H9 (cell line): ENCODE data around the gene NPTXR. TPM values are rescaled to one million over a fixed set of nuclear protein-coding genes. Genes with fewer than 3 reads are reported as not detected.

Experiments used
- DNase-seq: peaks from one replicate; pipeline ENCODE4 v3.0.0-alpha.2; 2017
- H2AFZ ChIP-seq: one replicate; pipeline ENCODE4 v1.6.1; 2013; ENCODE audit warnings: mild to moderate bottlenecking, low read length, control low read depth, moderate library complexity
- H2AK5ac ChIP-seq: 2 replicates; pipeline ENCODE4 v1.6.1; 2013; ENCODE audit warnings: low read length, control low read depth, mixed read lengths; ENCODE audit not compliant: insufficient read length
- H2BK120ac ChIP-seq: one replicate; pipeline ENCODE4 v1.6.1; 2013; ENCODE audit warnings: low read depth, mild to moderate bottlenecking, low read length, control low read depth, inconsistent platforms; ENCODE audit not compliant: poor library complexity, severe bottlenecking
- H2BK12ac ChIP-seq: 2 replicates; pipeline ENCODE4 v1.6.1; 2013; ENCODE audit warnings: low read length, control low read depth, mixed read lengths, low read depth; ENCODE audit not compliant: insufficient read length
- H2BK15ac ChIP-seq: 2 replicates; pipeline ENCODE4 v1.6.1; 2013; ENCODE audit warnings: low read depth, low read length, control low read depth
- H2BK20ac ChIP-seq: one replicate; pipeline ENCODE4 v1.6.1; 2013; ENCODE audit warnings: low read depth, mild to moderate bottlenecking, low read length, control low read depth, inconsistent platforms; ENCODE audit not compliant: poor library complexity, severe bottlenecking
- H2BK5ac ChIP-seq: 2 replicates; pipeline ENCODE4 v1.6.1; 2013; ENCODE audit warnings: low read length, control low read depth, mixed read lengths; ENCODE audit not compliant: insufficient read length
- H3K14ac ChIP-seq: 2 replicates; pipeline ENCODE4 v1.6.1; 2013; ENCODE audit warnings: low read length, control low read depth; ENCODE audit not compliant: insufficient read depth
- H3K18ac ChIP-seq: 2 replicates; pipeline ENCODE4 v1.6.1; 2013; ENCODE audit warnings: low read depth, mild to moderate bottlenecking, mixed read lengths, low read length, control low read depth; ENCODE audit not compliant: insufficient read length
- H3K23ac ChIP-seq: 2 replicates; pipeline ENCODE4 v1.6.1; 2013; ENCODE audit warnings: low read length, control low read depth, mixed read lengths, low read depth; ENCODE audit not compliant: insufficient read length
- H3K23me2 ChIP-seq: 2 replicates; pipeline ENCODE4 v1.6.1; 2013; ENCODE audit warnings: low read depth, mild to moderate bottlenecking, mixed read lengths, low read length, control low read depth; ENCODE audit not compliant: insufficient read length, poor library complexity, severe bottlenecking
- H3K27ac ChIP-seq: 2 replicates; pipeline ENCODE4 v1.5.1; 2013; ENCODE audit warnings: low read length, control low read depth, mixed read lengths, low read depth; ENCODE audit not compliant: insufficient read length
- H3K27me3 ChIP-seq: 2 replicates; pipeline ENCODE4 v1.6.1; 2013; ENCODE audit warnings: low read length, control low read depth, inconsistent platforms; ENCODE audit not compliant: insufficient read depth
- H3K4ac ChIP-seq: 2 replicates; pipeline ENCODE4 v1.6.1; 2013; ENCODE audit warnings: low read depth, mild to moderate bottlenecking, control low read depth, inconsistent platforms, low read length, moderate library complexity
- H3K4me1 ChIP-seq: 2 replicates; pipeline ENCODE4 v1.6.1; 2013; ENCODE audit warnings: low read length, control low read depth, inconsistent platforms; ENCODE audit not compliant: insufficient read depth
- H3K4me2 ChIP-seq: 2 replicates; pipeline ENCODE4 v1.6.1; 2013; ENCODE audit warnings: low read length, control low read depth, mixed read lengths; ENCODE audit not compliant: insufficient read length, insufficient read depth
- H3K56ac ChIP-seq: 2 replicates; pipeline ENCODE4 v1.6.1; 2013; ENCODE audit warnings: low read depth, mild to moderate bottlenecking, mixed read lengths, low read length, control low read depth; ENCODE audit not compliant: insufficient read length
- H3K79me1 ChIP-seq: 2 replicates; pipeline ENCODE4 v1.6.1; 2013; ENCODE audit warnings: low read depth, mild to moderate bottlenecking, moderate library complexity, low read length, control low read depth, inconsistent platforms; ENCODE audit not compliant: insufficient read depth, poor library complexity, severe bottlenecking
- H3K79me2 ChIP-seq: 2 replicates; pipeline ENCODE4 v1.6.1; 2013; ENCODE audit warnings: low read length, control low read depth, inconsistent platforms; ENCODE audit not compliant: insufficient read depth
- H3K9ac ChIP-seq: 2 replicates; pipeline ENCODE4 v1.6.1; 2013; ENCODE audit warnings: low read length, control low read depth, mixed read lengths; ENCODE audit not compliant: insufficient read length; ENCODE audit errors: extremely low read depth
- H3K9me3 ChIP-seq: one replicate; pipeline ENCODE4 v1.6.1; 2013; ENCODE audit warnings: low read depth, low read length, inconsistent platforms; ENCODE audit not compliant: control insufficient read depth
- H3T11ph ChIP-seq: one replicate; pipeline ENCODE4 v1.6.1; 2013; ENCODE audit warnings: mild to moderate bottlenecking, low read length, control low read depth, inconsistent platforms
- H4K20me1 ChIP-seq: one replicate; pipeline ENCODE4 v1.6.1; 2013; ENCODE audit not compliant: control insufficient read depth, insufficient read length, insufficient read depth
- H4K5ac ChIP-seq: 2 replicates; pipeline ENCODE4 v1.6.1; 2013; ENCODE audit warnings: low read depth, mild to moderate bottlenecking, mixed read lengths, low read length, control low read depth; ENCODE audit not compliant: insufficient read length
- H4K8ac ChIP-seq: replicated peaks from 2 replicates; pipeline ENCODE4 v1.6.1; 2013; ENCODE audit warnings: low read length, control low read depth, mixed read lengths, low read depth; ENCODE audit not compliant: insufficient read length
- H4K91ac ChIP-seq: 2 replicates; pipeline ENCODE4 v1.6.1; 2013; ENCODE audit warnings: low read depth, mild to moderate bottlenecking, moderate library complexity, mixed read lengths, low read length, control low read depth; ENCODE audit not compliant: insufficient read length
- H3K27ac Mint-ChIP-seq, 3 experiments: 2 replicates in 2 of 3; 3 replicates in 1 of 3; pipeline ENCODE4 v1.8.0; 2020 to 2021; ENCODE audit warnings: mixed read lengths in 3 of 3, mild to moderate bottlenecking in 1 of 3, moderate library complexity in 1 of 3
- H3K27me3 Mint-ChIP-seq: 2 replicates; pipeline ENCODE4 v1.8.0; 2021; ENCODE audit warnings: low read depth, mild to moderate bottlenecking, moderate library complexity, mixed read lengths
- H3K36me3 Mint-ChIP-seq, 3 experiments: 2 replicates in 2 of 3; 3 replicates in 1 of 3; pipeline ENCODE4 v1.8.0; 2020 to 2021; ENCODE audit warnings: low read depth in 3 of 3, mixed read lengths in 3 of 3; ENCODE audit not compliant: insufficient read depth in 1 of 3
- H3K4me1 Mint-ChIP-seq, 2 experiments: 2 replicates each; pipeline ENCODE4 v1.8.0; 2020; ENCODE audit warnings: mixed read lengths in 2 of 2
- H3K4me3 Mint-ChIP-seq, 2 experiments: 2 replicates in 1 of 2; 3 replicates in 1 of 2; pipeline ENCODE4 v1.8.0; 2020 to 2021; ENCODE audit warnings: mild to moderate bottlenecking in 2 of 2, mixed read lengths in 2 of 2, moderate library complexity in 1 of 2
- H3K9me3 Mint-ChIP-seq, 2 experiments: 2 replicates in 1 of 2; 3 replicates in 1 of 2; pipeline ENCODE4 v1.8.0; 2020; ENCODE audit warnings: mild to moderate bottlenecking in 2 of 2, mixed read lengths in 2 of 2, moderate library complexity in 1 of 2
- CTCF ChIP-seq: fragments of 200-600 bp; sonication (generic); conservative IDR thresholded peaks from 3 replicates; pipeline ENCODE4 v1.8.0; 2021; ENCODE audit warnings: antibody characterized with exemption, mild to moderate bottlenecking
- total RNA-seq: library from RNA; stranded (reverse); gene quantifications from 2 replicates; pipeline ENCODE4 v1.2.1, GENCODE V29; 2021

Gene NPTXR
- total RNA-seq, 1 experiment from 2014 or later = 8.1 TPM

- H2BK120ac ChIP-seq = no peak overlapping the region
- H2BK20ac ChIP-seq = no peak overlapping the region
- no peak overlapping the region for H4K91ac ChIP-seq
- H3T11ph ChIP-seq = no peak overlapping the region
- H3K9ac ChIP-seq = no peak overlapping the region
- no peaks in the 10 kb centered on the region for H3K9me3 ChIP-seq
- no peaks in the 10 kb centered on the region for H3K79me2 ChIP-seq
- H3K36me3 Mint-ChIP-seq = no peaks in the 10 kb centered on the region
- H3K56ac ChIP-seq = no peak overlapping the region
- H3K9me3 Mint-ChIP-seq = no peaks in the 10 kb centered on the region
- no peak overlapping the region for H2AFZ ChIP-seq
- no peak overlapping the region for H3K4me3 Mint-ChIP-seq
- H3K14ac ChIP-seq = no peak overlapping the region
- TF ChIP-seq CTCF = no peak
- no peaks in the 10 kb centered on the region for H3K4me1 ChIP-seq
- H2BK12ac ChIP-seq = no peak overlapping the region
- no peak overlapping the region for H2BK5ac ChIP-seq
- no peaks in the 10 kb centered on the region for H3K79me1 ChIP-seq
- no peak overlapping the region for H3K27ac Mint-ChIP-seq
- H3K27ac ChIP-seq = no peak overlapping the region
- H2AK5ac ChIP-seq = no peak overlapping the region
- H3K27me3 Mint-ChIP-seq = peaks cover 3% of the 10 kb centered on the region; the same call in 1 of the 2 replicates
- H2BK15ac ChIP-seq = no peak overlapping the region
- H4K5ac ChIP-seq = no peak overlapping the region
- no peak overlapping the region for H3K23ac ChIP-seq
- H3K4ac ChIP-seq = no peak overlapping the region
- no peak overlapping the region for H3K4me2 ChIP-seq
- H3K23me2 ChIP-seq = no peaks in the 10 kb centered on the region
- no peak overlapping the region for H4K8ac ChIP-seq
- no peak for DNase-seq
- no peaks in the 10 kb centered on the region for H3K27me3 ChIP-seq
- H4K20me1 ChIP-seq = no peaks in the 10 kb centered on the region
- no peak overlapping the region for H3K18ac ChIP-seq
- peaks cover 17 to 22% of the 10 kb centered on the region in 2 experiments for H3K4me1 Mint-ChIP-seq
Measured at GRCh38 chr22:38827510-38827909, 16.3 kb downstream of the NPTXR start.
